Non-pigmented ciliary epithelial cell (primary cell): ENCODE results near the gene LARP1.
"Not testable (repeated sequence)": the region's sequence is repeated elsewhere in the genome, so short reads cannot be mapped to it uniquely, and the experiment has no call there.

Experiments used
- DNase-seq: peaks from one replicate; pipeline ENCODE4 v3.0.0-alpha.2; 2010; ENCODE audit warnings: low read depth

LARP1 gene

GRCh38 chr5:154793599-154794524 lies 38.7 kb downstream of the LARP1 start:
- no peak for DNase-seq

DNA sequence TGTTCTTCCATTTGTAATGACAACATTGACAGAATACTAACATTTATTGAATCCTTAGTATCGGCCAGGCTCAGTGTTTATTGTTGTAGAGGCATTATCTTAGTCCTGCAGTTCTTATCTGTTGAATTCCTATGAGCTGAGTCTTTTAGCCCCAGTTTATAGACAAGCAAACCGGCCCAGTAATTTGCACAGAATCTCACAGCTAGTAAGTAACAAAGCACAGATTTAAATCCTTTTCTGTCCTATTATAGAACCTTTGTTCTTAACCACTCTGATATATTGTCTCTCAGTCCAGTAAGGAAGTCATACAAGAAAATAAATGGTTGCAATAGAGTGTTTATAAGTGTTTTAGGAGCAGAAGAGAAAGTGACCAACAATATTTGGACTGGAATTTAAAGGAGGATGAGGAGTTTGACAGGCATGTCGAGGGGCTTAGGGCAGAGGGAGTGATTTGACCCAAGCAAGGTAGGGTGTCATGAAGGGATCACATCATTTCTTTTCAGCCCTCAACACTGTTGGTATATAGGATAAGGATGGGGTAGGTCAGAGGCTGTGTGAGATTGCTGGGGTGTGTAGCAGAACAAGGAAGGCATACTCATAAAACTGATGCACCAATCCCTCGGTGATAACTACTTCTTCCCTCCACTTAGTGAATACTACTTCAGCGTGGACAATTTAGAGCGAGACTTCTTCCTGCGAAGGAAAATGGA lies 39.5 kb downstream of the LARP1 start:
- peak; percentile 67 for DNase-seq

DNA sequence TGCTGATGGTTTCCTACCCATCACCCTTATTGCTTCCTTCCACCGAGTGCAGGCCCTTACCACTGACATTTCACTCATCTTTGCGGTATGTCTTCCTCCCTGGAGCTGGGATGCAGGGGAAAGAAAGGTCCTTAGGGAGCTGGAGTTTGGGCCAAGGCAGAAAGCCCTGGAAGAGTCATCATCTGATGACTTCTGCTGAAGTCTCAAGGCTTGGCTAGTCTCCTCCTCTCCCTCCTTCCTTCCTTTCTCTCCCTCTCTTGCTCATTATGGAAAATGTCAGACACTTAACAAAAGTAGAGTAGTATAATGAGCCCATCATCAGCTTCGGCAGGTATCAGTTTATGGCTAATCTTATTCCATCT lies 40.0 kb downstream of the LARP1 start:
- no peak for DNase-seq

- DNase-seq: no peak
These were observed 42.6 kb downstream of the LARP1 start for GRCh38 chr5:154797762-154798161.

DNA sequence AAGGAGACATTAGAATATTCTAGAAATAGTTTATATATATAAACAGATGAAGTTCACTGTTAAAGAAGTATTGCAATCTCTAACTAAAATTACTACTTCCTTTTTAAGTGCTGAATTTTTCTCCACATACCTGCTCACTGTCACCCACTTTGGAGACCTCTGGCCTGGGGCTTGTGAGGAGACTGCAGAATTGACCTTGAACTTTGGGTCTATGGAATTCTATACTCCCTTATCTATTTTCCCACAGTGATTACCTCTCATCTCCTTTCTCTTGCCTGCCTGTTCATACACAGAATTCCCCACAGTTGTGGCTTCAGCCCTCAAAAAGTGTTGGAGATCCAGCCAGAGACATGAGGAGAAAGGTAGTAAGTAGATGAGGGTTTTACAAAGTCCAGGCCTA lies 45.4 kb downstream of the LARP1 start:
- DNase-seq: no peak

GRCh38 chr5:154801083-154801482 lies 45.9 kb downstream of the LARP1 start:
- DNase-seq: peak; percentile 55

DNA sequence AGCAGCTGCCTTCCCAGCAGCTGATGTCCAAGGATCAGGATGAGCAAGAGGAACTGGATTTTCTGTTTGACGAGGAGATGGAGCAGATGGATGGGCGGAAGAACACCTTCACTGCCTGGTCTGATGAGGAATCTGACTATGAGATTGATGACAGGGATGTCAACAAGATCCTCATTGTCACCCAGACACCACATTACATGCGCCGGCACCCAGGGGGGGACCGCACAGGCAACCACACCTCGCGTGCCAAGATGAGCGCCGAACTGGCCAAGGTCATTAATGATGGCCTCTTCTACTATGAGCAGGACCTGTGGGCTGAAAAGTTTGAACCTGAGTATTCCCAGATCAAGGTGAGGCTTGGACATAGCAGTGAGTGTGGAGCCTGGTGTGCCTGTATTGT lies 46.9 kb downstream of the LARP1 start:
- no peak for DNase-seq

GRCh38 chr5:154806176-154806575 lies 51.0 kb downstream of the LARP1 start:
- no peak for DNase-seq

DNA sequence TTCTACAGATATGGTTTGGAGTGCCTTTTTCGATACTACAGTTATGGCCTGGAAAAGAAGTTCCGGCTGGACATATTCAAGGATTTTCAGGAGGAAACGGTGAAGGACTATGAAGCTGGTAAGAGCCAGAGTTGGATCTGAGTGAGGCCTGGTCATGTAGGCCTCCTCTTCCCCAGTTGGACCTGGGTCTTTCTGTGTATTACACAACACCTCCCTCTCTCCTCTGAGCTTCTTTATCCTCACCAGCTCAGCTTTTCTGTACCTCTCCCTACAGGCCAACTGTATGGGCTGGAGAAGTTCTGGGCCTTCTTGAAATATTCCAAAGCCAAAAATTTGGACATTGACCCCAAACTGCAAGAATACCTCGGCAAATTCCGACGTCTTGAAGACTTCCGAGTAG lies 56.1 kb downstream of the LARP1 start:
- DNase-seq: no peak

- DNase-seq: no peak
These were observed 56.7 kb downstream of the LARP1 start for GRCh38 chr5:154811653-154812465.

DNA sequence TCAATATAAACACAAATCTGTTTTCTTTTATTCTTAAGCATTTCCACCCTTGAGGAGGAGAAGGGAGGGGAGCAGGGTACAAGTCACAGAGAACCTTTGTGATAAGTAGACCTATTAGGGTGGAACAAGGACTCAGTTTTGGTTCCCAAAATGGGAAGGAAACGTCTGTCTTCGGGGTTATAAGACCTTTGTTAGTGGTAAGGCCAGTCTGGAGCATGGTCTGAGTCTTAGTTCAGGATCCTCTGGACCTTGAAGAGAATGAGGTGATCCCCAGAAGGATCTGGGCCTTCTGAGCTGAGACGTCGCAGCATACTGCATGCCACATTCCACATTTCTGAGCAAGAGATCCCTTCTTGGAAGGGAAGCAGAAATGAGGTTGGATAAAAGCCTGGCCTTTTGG lies 58.0 kb downstream of the LARP1 start:
- DNase-seq: no peak

- no peak for DNase-seq
These were observed 58.6 kb downstream of the LARP1 start for GRCh38 chr5:154813736-154814135.

DNA sequence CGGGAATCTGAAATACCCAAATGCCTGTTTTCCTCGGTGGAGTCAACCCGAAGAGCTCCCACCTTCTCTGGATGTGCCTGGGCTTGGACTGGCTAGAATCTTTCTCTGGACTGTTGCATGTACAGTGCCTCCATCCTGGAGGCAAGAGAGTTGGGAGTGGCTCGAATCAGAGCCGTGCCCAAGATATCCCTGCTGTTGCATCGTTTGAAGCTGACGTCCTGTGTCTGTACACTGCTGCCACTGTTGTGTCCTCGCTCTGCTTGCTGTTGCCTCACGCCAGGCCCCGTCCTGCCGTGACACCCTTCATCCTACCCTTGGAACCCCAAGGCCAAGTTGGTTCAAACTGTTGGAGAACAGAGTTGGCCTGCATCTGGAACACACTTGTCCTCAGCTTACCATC lies 59.8 kb downstream of the LARP1 start:
- DNase-seq: no peak

GRCh38 chr5:154815684-154816247 lies 60.6 kb downstream of the LARP1 start:
- DNase-seq: no peak

GRCh38 chr5:154816891-154817492 lies 61.8 kb downstream of the LARP1 start:
- no peak for DNase-seq

DNA sequence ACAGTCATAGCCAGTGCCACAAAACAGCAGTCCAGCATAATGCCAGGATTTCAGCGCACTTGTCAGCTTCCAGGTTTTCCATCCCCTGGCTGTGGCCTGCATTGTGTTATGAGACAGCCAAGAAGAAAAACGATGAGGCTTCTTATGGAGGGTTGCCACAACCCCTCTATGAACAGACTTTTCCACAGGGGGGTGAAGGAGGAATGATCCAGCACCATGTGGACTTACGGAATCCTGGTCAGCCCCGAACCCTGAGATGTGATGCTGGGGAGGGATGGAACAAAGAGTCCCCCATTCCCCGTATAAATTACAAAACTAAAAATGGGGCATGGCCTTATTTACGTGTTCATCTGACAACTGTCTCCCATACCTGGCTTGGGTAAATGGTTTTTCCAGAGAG lies 62.6 kb downstream of the LARP1 start:
- no peak for DNase-seq

DNA sequence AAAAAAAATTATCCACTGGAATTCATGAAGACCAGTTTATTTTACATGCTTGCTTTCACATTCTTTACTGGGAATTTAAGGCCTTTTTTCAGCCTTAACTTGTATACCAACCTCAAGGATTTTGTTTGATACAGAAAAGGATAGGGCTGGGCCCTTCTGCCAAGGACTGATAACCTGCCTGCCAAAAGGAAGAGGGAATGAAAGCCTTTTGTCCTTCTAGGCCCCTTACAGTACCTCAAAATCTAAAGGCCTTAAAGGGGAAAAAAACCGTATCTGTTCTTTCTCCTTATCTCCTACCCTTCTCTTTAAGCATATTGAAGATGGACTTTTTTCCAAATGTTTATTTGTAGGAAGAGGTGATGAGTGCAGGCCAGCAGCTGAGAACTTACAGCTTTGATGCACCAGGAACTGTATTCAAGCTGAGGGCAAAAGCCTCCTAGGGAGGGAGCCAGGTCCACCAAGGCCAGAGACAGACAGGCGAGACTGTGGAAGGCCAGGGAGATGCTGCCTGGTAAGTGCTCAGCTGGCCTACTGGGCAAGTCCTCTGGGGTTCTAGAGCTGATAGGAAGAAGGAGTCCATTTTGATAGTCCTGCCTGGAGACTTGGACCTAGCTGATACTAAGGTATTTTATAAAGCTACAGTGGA lies 63.4 kb downstream of the LARP1 start:
- DNase-seq: no peak

DNA sequence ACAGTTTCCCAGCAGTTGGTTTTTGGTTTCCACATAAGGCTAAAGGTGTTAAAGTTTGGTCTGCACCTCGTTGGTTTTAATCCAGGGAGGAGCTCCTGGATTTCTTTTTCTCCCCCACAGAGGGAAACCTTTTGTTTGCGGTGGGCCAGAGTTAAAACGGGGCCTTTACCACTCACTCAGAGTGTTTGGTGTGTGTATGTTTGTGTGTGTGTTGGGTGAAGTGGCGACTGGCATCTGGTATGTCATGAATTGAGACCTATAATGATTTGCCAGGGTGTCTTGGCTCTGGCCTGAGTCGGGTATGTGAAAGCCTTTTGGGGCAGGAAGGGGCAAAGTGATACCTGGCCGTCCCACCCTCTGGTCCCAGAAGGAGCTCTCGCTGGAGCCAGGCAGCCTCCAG lies 64.4 kb downstream of the LARP1 start:
- no peak for DNase-seq

GRCh38 chr5:154820383-154820782 lies 65.2 kb downstream of the LARP1 start:
- DNase-seq: no peak

GRCh38 chr5:154822896-154823295 lies 67.7 kb downstream of the LARP1 start:
- not testable (repeated sequence) for DNase-seq

DNA sequence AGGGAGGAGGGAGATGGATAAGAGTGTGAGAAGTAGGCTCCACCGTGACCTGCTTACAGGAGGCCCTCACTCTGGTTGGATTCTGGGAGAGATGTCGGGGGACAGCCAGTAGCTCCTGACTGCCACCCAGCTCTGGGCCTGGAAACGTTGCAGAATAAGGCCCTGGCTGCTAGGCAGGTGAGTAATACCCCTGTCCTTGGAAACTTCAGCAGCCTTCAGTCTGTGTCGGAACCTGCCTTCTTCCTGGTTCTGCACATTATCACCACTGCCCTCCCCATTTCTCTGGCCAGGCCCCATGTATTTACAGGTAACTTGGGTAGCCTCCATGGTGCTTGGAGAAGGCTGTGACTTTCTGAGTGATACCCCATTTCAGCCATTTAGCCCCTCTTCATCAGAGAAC lies 68.4 kb downstream of the LARP1 start:
- DNase-seq: no peak
